Activated CD8-positive, alpha-beta T cell treated with anti-CD3 and anti-CD28 coated beads for 36 hours (primary cell): ENCODE measurements around the gene EIF5. TPM values are rescaled to one million over a fixed set of nuclear protein-coding genes. Genes with fewer than 3 reads are reported as not detected.

ENCODE experiments used
- ATAC-seq: fragments of 200-7000 bp; cut with Tn5 transposase; one replicate; pipeline ENCODE4 v1.10.0; 2021; ENCODE audit warnings: mild to moderate bottlenecking, moderate library complexity
- CTCF ChIA-PET: fragments of 350-600 bp; sonication (Branson Sonifier 250); formaldehyde crosslinking; loops from one replicate; lab custom pipeline; 2021; ENCODE audit warnings: antibody characterized with exemption; lab: Charles Lee
- POLR2A ChIA-PET: fragments of 350-600 bp; sonication (Branson Sonifier 250); formaldehyde crosslinking; loops from one replicate; lab custom pipeline; 2021; ENCODE audit warnings: antibody characterized with exemption; lab: Charles Lee
- DNase-seq: peaks from one replicate; pipeline ENCODE4 v3.0.0-alpha.2; 2020
- H3K27ac Mint-ChIP-seq: one replicate; pipeline ENCODE4 v1.8.0; 2021; ENCODE audit warnings: mild to moderate bottlenecking, mixed read lengths
- H3K27me3 Mint-ChIP-seq: one replicate; pipeline ENCODE4 v1.8.0; 2021; ENCODE audit warnings: mixed read lengths
- H3K36me3 Mint-ChIP-seq: one replicate; pipeline ENCODE4 v1.8.0; 2021; ENCODE audit warnings: low read depth, mixed read lengths
- H3K4me1 Mint-ChIP-seq: one replicate; pipeline ENCODE4 v1.8.0; 2021; ENCODE audit warnings: low read depth, mixed read lengths
- H3K4me3 Mint-ChIP-seq: one replicate; pipeline ENCODE4 v1.8.0; 2021; ENCODE audit warnings: mild to moderate bottlenecking, moderate library complexity, mixed read lengths
- H3K9me3 Mint-ChIP-seq: one replicate; pipeline ENCODE4 v1.8.0; 2021; ENCODE audit warnings: mixed read lengths
- intact Hi-C: fragments of 100-400 bp; cut with micrococcal nuclease; formaldehyde crosslinking; loops from one replicate; pipeline ENCODE4 v1.10.0; 2022
- total RNA-seq, 2 experiments: library from RNA; stranded (reverse); gene quantifications; one replicate each; pipeline ENCODE4 v1.2.3, GENCODE V29; 2021
- TF ChIP-seq, protein P1 (sequence below): fragments of 200-600 bp; IDR thresholded peaks from one replicate; pipeline ENCODE4 v1.8.0; 2022; ENCODE audit warnings: antibody characterized with exemption, mild to moderate bottlenecking

Gene EIF5
- total RNA-seq, 2 experiments from 2014 or later: 202 to 207 TPM

DNA sequence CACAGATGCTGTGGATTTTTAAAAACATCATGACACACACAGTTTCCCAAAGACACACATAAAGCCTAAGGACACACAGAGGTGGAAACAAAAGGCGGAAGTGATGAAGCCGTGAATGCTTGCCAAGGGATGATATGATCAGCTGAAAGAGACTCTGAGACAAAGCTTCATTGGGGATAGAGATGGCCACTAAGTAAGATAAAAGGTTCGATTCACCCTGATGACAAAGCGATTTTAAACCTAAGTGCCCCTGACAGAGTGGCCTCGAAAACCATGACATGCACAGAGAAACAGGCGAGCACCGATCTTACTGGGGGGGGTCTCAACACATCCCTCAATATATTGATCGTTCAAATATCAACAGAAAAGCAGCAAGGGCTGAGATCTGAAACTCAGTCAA is 20.3 kb upstream of the EIF5 start:
- no peak for DNase-seq
- CTCF ChIA-PET: no interaction called here
- Mint-ChIP-seq H3K27me3 (peaks cover 4% of the 10 kb centered on the region), H3K9me3 (no peaks in the 10 kb centered on the region), H3K4me1 (no peaks in the 10 kb centered on the region), H3K27ac (no peak overlapping the region), H3K36me3 (no peaks in the 10 kb centered on the region), H3K4me3 (no peak overlapping the region)
- ATAC-seq: no peak
- TF ChIP-seq, protein P1, sequence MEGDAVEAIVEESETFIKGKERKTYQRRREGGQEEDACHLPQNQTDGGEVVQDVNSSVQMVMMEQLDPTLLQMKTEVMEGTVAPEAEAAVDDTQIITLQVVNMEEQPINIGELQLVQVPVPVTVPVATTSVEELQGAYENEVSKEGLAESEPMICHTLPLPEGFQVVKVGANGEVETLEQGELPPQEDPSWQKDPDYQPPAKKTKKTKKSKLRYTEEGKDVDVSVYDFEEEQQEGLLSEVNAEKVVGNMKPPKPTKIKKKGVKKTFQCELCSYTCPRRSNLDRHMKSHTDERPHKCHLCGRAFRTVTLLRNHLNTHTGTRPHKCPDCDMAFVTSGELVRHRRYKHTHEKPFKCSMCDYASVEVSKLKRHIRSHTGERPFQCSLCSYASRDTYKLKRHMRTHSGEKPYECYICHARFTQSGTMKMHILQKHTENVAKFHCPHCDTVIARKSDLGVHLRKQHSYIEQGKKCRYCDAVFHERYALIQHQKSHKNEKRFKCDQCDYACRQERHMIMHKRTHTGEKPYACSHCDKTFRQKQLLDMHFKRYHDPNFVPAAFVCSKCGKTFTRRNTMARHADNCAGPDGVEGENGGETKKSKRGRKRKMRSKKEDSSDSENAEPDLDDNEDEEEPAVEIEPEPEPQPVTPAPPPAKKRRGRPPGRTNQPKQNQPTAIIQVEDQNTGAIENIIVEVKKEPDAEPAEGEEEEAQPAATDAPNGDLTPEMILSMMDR: no peak
- POLR2A ChIA-PET: interaction anchor here (0.6 kb wide), 1 partner anchor 19 kb away, joined by 3 read pairs; no protein-coding TSS in a partner anchor
- intact Hi-C loops: no loop called here

DNA sequence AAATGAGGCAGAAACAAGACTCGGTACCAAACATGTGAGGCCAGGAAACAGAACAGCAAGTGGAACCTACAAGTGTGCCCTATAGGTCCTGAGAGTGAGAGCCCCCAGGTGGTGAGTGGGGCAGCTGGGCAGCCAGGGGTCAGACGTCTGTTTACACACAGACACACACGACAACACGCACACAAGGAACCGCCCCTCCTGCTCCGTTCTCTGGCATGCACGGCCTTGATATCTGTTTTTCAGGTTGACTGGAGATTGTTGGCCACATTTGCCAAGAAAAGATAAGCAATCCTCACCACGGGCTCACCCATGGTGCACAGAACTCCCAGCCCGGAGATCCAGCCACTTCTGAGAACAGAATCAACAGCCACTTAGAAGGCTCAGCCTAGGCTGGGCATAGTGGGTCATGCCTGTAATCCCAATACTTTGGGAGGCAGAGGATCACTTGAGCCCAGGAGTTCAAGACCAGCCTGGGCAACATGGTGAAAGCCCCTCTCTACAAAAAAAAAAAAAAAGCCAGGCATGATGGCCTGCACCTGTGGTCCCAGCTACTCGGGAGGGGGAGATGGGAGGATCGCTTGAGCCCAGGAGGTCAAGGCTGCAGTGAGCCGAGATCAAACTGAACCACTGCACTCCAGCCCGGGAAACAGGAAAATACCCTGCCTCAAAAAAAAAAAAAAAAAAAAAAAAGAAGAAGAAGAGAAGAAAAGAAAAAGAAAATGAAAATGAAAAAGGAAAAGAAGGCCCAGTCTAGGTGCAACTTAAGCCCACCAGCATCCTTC is 19.4 kb upstream of the EIF5 start:
- no peak overlapping the region for H3K4me3 Mint-ChIP-seq
- TF ChIP-seq, protein P1: no peak
- H3K9me3 Mint-ChIP-seq: no peaks in the 10 kb centered on the region
- H3K36me3 Mint-ChIP-seq: no peaks in the 10 kb centered on the region
- no peaks in the 10 kb centered on the region for H3K4me1 Mint-ChIP-seq
- H3K27me3 Mint-ChIP-seq: peaks cover 8% of the 10 kb centered on the region
- no peak overlapping the region for H3K27ac Mint-ChIP-seq
- ChIA-PET POLR2A (interaction anchor here (0.6 kb wide), 1 partner anchor 18 kb away, joined by 3 read pairs; no protein-coding TSS in a partner anchor), CTCF (no interaction called here)
- no peak for ATAC-seq
- no peak for DNase-seq
- intact Hi-C loops: no loop called here

DNA sequence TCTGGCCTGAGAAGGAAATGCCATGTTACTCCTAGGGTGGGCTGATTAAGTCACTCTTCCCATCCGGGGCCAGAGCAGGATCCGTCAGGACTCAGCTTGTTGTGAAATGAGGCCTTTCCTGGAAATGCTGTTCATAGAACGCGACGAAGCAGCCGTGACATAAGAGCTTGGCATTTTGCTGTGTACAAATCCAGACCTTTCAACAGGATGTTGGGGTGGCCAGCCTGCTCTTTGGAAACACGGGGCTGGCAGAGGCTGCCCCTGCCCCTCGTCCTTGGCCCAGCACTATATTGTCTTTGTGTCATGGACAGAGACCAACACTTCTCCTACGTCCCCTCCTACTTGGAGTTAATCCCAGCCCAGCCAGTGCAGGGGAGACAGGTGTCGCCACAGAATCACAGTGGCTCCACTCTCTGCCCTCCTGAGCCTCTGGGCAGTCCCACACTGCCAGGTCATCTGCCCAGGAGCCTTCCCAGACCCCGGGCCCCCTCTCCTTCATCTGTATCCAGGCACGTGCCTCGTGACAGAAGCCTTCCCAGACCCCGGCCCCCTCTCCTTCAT is 18.6 kb upstream of the EIF5 start:
- TF ChIP-seq, protein P1: no peak
- ChIA-PET CTCF (no interaction called here), POLR2A (no interaction called here)
- Mint-ChIP-seq H3K4me3 (no peak overlapping the region), H3K27me3 (peaks cover 8% of the 10 kb centered on the region), H3K9me3 (no peaks in the 10 kb centered on the region), H3K4me1 (no peaks in the 10 kb centered on the region), H3K36me3 (no peaks in the 10 kb centered on the region), H3K27ac (no peak overlapping the region)
- DNase-seq (no peak), ATAC-seq (no peak)
- intact Hi-C loops: no loop called here

DNA sequence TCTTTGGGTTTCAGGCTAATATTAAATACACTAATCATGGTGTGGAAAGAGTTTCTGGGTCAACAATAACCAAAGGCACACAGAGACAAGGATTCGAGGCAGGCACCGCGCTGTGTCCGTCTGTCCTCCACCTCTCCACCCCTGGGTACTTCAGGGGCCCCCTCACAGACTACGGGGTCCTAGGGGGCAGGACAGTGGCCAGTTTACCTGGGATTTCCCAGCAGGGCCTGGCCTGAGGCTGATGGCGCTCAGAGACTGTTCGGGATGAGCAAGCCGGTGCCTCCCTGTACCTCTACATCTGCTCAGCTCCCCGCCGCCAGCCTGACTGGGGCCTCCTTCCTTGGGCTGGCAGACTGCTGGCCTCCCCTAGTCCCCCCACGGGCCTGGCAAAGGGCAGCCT is 18.1 kb upstream of the EIF5 start:
- intact Hi-C loops: no loop called here
- H3K9me3 Mint-ChIP-seq: no peaks in the 10 kb centered on the region
- DNase-seq: no peak
- H3K27ac Mint-ChIP-seq: no peak overlapping the region
- ChIA-PET POLR2A (no interaction called here), CTCF (no interaction called here)
- no peaks in the 10 kb centered on the region for H3K4me1 Mint-ChIP-seq
- H3K27me3 Mint-ChIP-seq: peaks cover 8% of the 10 kb centered on the region
- TF ChIP-seq, protein P1: no peak
- H3K4me3 Mint-ChIP-seq: no peak overlapping the region
- ATAC-seq: no peak
- no peaks in the 10 kb centered on the region for H3K36me3 Mint-ChIP-seq

DNA sequence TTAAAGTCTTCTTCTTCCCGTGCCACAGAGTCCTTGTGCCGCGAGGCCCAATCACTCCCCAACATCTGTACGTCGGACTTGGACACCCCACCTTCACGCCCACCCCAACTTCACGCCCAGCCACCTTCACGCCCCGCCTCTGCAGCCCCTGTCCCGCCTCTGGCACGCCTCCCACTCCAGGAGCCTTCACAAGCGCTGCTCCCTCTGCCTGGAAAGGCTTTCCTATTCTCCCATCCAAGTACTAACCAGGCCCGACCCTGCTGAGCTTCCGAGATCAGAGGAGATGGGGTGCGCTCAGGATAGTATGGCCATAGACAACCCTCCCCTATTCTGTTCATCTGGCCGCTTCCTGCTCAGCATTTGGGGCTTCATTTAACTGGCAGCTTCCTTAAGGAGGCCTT is 17.3 kb upstream of the EIF5 start:
- no peaks in the 10 kb centered on the region for H3K9me3 Mint-ChIP-seq
- ATAC-seq: no peak
- DNase-seq: no peak
- H3K36me3 Mint-ChIP-seq: no peaks in the 10 kb centered on the region
- intact Hi-C loops: no loop called here
- no peaks in the 10 kb centered on the region for H3K4me1 Mint-ChIP-seq
- CTCF ChIA-PET: no interaction called here
- peaks cover 8% of the 10 kb centered on the region for H3K27me3 Mint-ChIP-seq
- TF ChIP-seq, protein P1: no peak
- no peak overlapping the region for H3K27ac Mint-ChIP-seq
- POLR2A ChIA-PET: no interaction called here
- H3K4me3 Mint-ChIP-seq: no peak overlapping the region
